ENCODE results near the gene SIM2.

SIM2 gene

GRCh38 chr21:36723371-36723881 lies 24.5 kb downstream of the SIM2 start:
- no peak for DNase-seq (ENCODE audit: low read depth, low spot score)
- H3K27ac ChIP-seq = no peak overlapping the region
- H3K9me3 ChIP-seq (ENCODE audit: low read depth, low read length) = no peaks in the 10 kb centered on the region
- H3K9ac ChIP-seq (ENCODE audit: insufficient read length) = no peak overlapping the region
- H3K36me3 ChIP-seq (ENCODE audit: insufficient read depth, low read length) = no peaks in the 10 kb centered on the region
- no peak overlapping the region for H3K4me3 ChIP-seq
- TF ChIP-seq POLR2AphosphoS5 (IDR thresholded peaks at IDR 0.05; ENCODE audit: borderline replicate concordance, low read depth, low read length) (no peak), EZH2 (IDR thresholded peaks at IDR 0.05) (no peak), FOXP2 (optimal IDR thresholded peaks at IDR 0.05; ENCODE audit: control extremely low read depth, extremely low read length, insufficient read depth) (no peak)

- TF ChIP-seq FOXP2 (optimal IDR thresholded peaks at IDR 0.05; ENCODE audit: control extremely low read depth, extremely low read length, insufficient read depth) = no peak
- no peak for TF ChIP-seq POLR2AphosphoS5 (IDR thresholded peaks at IDR 0.05; ENCODE audit: borderline replicate concordance, low read depth, low read length)
- TF ChIP-seq EZH2 (IDR thresholded peaks at IDR 0.05) = no peak
- DNase-seq (ENCODE audit: low read depth, low spot score) = no peak
- Histone ChIP-seq H3K9ac (ENCODE audit: insufficient read length) (no peak overlapping the region), H3K27ac (no peak overlapping the region), H3K36me3 (ENCODE audit: insufficient read depth, low read length) (no peaks in the 10 kb centered on the region), H3K9me3 (ENCODE audit: low read depth, low read length) (no peaks in the 10 kb centered on the region), H3K4me3 (no peak overlapping the region)
Observed at GRCh38 chr21:36724660-36725059, 25.7 kb downstream of the SIM2 start.

- no peak overlapping the region for H3K9ac ChIP-seq (ENCODE audit: insufficient read length)
- no peak for DNase-seq (ENCODE audit: low read depth, low spot score)
- TF ChIP-seq FOXP2 (optimal IDR thresholded peaks at IDR 0.05; ENCODE audit: control extremely low read depth, extremely low read length, insufficient read depth) (no peak), POLR2AphosphoS5 (IDR thresholded peaks at IDR 0.05; ENCODE audit: borderline replicate concordance, low read depth, low read length) (no peak), EZH2 (IDR thresholded peaks at IDR 0.05) (no peak)
- no peaks in the 10 kb centered on the region for H3K9me3 ChIP-seq (ENCODE audit: low read depth, low read length)
- no peak overlapping the region for H3K27ac ChIP-seq
- H3K4me3 ChIP-seq = no peak overlapping the region
- no peaks in the 10 kb centered on the region for H3K36me3 ChIP-seq (ENCODE audit: insufficient read depth, low read length)
Observed at GRCh38 chr21:36725793-36726386, 27.0 kb downstream of the SIM2 start.

GRCh38 chr21:36727866-36728265 lies 29.0 kb downstream of the SIM2 start:
- H3K9me3 ChIP-seq (ENCODE audit: low read depth, low read length) = no peaks in the 10 kb centered on the region
- no peaks in the 10 kb centered on the region for H3K36me3 ChIP-seq (ENCODE audit: insufficient read depth, low read length)
- DNase-seq (ENCODE audit: low read depth, low spot score) = no peak
- H3K9ac ChIP-seq (ENCODE audit: insufficient read length) = no peak overlapping the region
- no peak overlapping the region for H3K4me3 ChIP-seq
- H3K27ac ChIP-seq = no peak overlapping the region
- no peak for TF ChIP-seq EZH2 (IDR thresholded peaks at IDR 0.05)
- no peak for TF ChIP-seq FOXP2 (optimal IDR thresholded peaks at IDR 0.05; ENCODE audit: control extremely low read depth, extremely low read length, insufficient read depth)
- TF ChIP-seq POLR2AphosphoS5 (IDR thresholded peaks at IDR 0.05; ENCODE audit: borderline replicate concordance, low read depth, low read length) = no peak

GRCh38 chr21:36728371-36729111 lies 29.6 kb downstream of the SIM2 start:
- TF ChIP-seq POLR2AphosphoS5 (IDR thresholded peaks at IDR 0.05; ENCODE audit: borderline replicate concordance, low read depth, low read length) (no peak), FOXP2 (optimal IDR thresholded peaks at IDR 0.05; ENCODE audit: control extremely low read depth, extremely low read length, insufficient read depth) (no peak), EZH2 (IDR thresholded peaks at IDR 0.05) (no peak)
- Histone ChIP-seq H3K9ac (ENCODE audit: insufficient read length) (no peak overlapping the region), H3K4me3 (no peak overlapping the region), H3K36me3 (ENCODE audit: insufficient read depth, low read length) (no peaks in the 10 kb centered on the region), H3K27ac (no peak overlapping the region), H3K9me3 (ENCODE audit: low read depth, low read length) (no peaks in the 10 kb centered on the region)
- no peak for DNase-seq (ENCODE audit: low read depth, low spot score)

GRCh38 chr21:36729310-36729970 lies 30.5 kb downstream of the SIM2 start:
- Histone ChIP-seq H3K9ac (ENCODE audit: insufficient read length) (no peak overlapping the region), H3K27ac (no peak overlapping the region), H3K36me3 (ENCODE audit: insufficient read depth, low read length) (no peaks in the 10 kb centered on the region), H3K9me3 (ENCODE audit: low read depth, low read length) (no peaks in the 10 kb centered on the region), H3K4me3 (no peak overlapping the region)
- TF ChIP-seq POLR2AphosphoS5 (IDR thresholded peaks at IDR 0.05; ENCODE audit: borderline replicate concordance, low read depth, low read length) = no peak
- no peak for DNase-seq (ENCODE audit: low read depth, low spot score)

- TF ChIP-seq EZH2 (IDR thresholded peaks at IDR 0.05) (no peak), FOXP2 (optimal IDR thresholded peaks at IDR 0.05; ENCODE audit: control extremely low read depth, extremely low read length, insufficient read depth) (no peak), POLR2AphosphoS5 (IDR thresholded peaks at IDR 0.05; ENCODE audit: borderline replicate concordance, low read depth, low read length) (no peak)
- Histone ChIP-seq H3K36me3 (ENCODE audit: insufficient read depth, low read length) (no peaks in the 10 kb centered on the region), H3K27ac (no peak overlapping the region), H3K9ac (ENCODE audit: insufficient read length) (no peak overlapping the region), H3K9me3 (ENCODE audit: low read depth, low read length) (no peaks in the 10 kb centered on the region), H3K4me3 (no peak overlapping the region)
- DNase-seq (ENCODE audit: low read depth, low spot score) = no peak
Observed at GRCh38 chr21:36730291-36731281, 31.7 kb downstream of the SIM2 start.

All from SK-N-MC (cell line).